Mammary epithelial cell (primary cell): ENCODE results near the gene GALNT12.

Experiments
- EZH2 ChIP-seq: IDR thresholded peaks from 2 replicates; pipeline ENCODE4 v1.6.1; 2012; ENCODE audit warnings: low read length, inconsistent platforms, borderline replicate concordance
- TF ChIP-seq, protein P1 (sequence below), 2 donors: IDR thresholded peaks in 1 of 2; conservative IDR thresholded peaks in 1 of 2; 2 replicates each; pipeline ENCODE4 v1.5.1; 2011 to 2012; ENCODE audit warnings: inconsistent platforms in 2 of 2, low read length in 2 of 2, mild to moderate bottlenecking in 2 of 2, control low read depth in 1 of 2, low read depth in 1 of 2; ENCODE audit not compliant: insufficient read depth in 1 of 2; ENCODE audit errors: extremely low read depth in 1 of 2

DNA sequence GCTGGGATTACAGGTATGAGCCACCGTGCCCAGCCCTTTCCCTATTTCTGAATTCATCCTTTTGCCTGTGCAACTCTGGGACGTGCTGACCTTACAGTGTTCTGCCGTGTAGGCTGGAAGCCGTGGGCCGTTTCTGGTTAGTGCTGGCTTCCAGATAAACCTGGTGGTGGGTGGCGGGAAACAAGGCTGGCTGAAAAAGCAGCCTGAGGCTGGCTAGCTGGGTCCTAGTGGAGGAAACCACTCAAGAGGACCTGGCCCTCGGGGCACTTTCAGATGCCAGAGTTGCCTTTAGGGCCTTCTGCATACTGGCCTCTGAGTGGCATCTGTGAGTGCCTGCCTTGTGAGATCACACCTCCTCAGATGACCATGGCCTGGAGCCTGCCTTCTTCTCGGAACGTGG is 26.9 kb downstream of the GALNT12 start:
- TF ChIP-seq, protein P1, sequence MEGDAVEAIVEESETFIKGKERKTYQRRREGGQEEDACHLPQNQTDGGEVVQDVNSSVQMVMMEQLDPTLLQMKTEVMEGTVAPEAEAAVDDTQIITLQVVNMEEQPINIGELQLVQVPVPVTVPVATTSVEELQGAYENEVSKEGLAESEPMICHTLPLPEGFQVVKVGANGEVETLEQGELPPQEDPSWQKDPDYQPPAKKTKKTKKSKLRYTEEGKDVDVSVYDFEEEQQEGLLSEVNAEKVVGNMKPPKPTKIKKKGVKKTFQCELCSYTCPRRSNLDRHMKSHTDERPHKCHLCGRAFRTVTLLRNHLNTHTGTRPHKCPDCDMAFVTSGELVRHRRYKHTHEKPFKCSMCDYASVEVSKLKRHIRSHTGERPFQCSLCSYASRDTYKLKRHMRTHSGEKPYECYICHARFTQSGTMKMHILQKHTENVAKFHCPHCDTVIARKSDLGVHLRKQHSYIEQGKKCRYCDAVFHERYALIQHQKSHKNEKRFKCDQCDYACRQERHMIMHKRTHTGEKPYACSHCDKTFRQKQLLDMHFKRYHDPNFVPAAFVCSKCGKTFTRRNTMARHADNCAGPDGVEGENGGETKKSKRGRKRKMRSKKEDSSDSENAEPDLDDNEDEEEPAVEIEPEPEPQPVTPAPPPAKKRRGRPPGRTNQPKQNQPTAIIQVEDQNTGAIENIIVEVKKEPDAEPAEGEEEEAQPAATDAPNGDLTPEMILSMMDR (conservative IDR thresholded peaks at IDR 0.05 in 1 of 2, IDR thresholded peaks at IDR 0.05 in 1 of 2; ENCODE audit: extremely low read depth in 1 of 2, insufficient read depth in 1 of 2, low read depth in 1 of 2, low read length in 2 of 2) = no peak
- no peak for TF ChIP-seq EZH2
